GM21390 (cell line): ENCODE data around the gene TRAFD1.

Experiments used
- ATAC-seq: cut with Tn5 transposase; IDR thresholded peaks from one replicate; pipeline ENCODE4 v1.9.1; 2021; ENCODE audit not compliant: unreplicated experiment

Gene TRAFD1

GRCh38 chr12:112115259-112116045, 9.9 kb upstream of the TRAFD1 start:
- no peak for ATAC-seq

GRCh38 chr12:112116232-112117060, 8.9 kb upstream of the TRAFD1 start:
- peak; percentile 76 for ATAC-seq

DNA sequence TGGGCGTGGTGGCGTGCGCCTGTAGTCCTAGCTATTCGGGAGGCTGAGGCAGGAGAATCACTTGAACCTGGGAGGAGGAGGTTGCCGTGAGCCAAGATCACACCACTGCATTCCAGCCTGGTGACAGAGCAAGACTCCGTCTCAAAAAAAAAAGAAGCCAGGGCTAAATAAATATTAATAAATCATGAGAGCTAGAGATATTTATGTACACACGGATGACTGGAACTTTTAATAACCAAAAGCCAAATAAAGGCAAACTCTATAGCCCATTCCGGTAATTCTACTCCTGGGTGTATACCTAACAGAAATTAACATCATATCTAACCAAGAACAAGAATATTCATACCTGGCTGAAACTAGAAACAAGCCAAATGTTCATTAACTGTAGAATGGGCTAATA, 7.7 kb upstream of the TRAFD1 start:
- ATAC-seq, result no peak

DNA sequence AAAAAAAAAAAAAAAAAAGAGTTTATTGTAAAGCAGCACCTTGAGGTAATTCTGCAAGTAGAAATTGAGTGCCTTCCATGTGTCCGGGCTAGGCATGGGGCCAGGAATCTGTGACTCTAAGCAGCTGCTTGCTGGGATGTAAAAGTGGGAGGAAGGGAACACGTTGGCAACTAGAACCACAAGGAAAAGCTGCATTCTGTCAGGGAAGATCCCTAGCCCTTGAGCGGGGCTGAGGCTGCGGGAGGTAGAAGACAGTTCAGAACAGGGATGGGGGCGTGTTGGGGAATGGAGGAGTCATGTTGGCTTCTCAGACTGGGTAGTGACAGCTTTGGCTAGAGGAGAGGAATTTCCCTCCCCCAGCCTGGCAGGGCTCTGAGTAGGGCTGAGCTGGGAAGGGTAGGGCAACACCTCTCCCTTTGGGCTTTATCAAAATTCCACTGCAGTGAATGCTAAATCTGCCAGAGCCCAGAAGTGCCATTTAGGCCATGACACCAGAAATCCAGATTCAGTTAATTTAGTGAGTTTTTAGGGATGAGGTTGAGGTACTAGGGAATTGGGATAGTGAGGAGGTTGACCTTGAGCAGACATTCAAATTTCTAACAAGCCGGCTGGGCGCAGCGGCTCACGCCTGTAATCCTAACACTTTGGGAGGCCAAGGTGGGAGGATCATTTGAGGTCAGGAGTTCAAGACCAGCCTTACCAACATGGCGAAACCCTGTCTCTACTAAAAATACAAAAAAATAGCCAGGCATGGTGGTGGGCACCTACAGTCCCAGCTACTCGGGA, 3.4 kb upstream of the TRAFD1 start:
- ATAC-seq, result no peak

GRCh38 chr12:112122823-112123690, 2.3 kb upstream of the TRAFD1 start:
- no peak for ATAC-seq

- no peak for ATAC-seq
Observed at GRCh38 chr12:112124918-112125249, 476 bp upstream of the TRAFD1 start.

DNA sequence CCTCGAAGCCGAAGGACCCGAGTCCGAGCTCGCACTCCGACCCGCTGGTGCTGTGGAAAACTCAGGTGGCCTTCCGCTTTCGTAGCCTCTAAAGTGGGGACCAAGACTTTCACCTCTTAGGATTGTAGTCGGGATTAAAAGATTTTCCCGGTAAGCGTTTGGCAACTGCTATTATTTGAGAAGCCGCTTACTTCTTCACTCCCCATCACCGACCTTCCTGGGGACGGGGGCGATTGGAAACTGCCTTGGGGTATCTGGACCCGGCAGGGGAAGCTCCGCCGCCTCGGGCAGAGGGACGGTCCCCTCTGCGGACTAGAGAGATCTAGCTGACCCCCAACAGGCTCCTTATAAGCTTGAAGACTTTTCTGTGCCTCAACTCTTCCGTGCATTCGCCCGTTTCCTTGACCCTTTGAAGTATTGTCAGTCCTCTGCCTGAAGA, 659 bp downstream of the TRAFD1 start:
- ATAC-seq, result no peak

DNA sequence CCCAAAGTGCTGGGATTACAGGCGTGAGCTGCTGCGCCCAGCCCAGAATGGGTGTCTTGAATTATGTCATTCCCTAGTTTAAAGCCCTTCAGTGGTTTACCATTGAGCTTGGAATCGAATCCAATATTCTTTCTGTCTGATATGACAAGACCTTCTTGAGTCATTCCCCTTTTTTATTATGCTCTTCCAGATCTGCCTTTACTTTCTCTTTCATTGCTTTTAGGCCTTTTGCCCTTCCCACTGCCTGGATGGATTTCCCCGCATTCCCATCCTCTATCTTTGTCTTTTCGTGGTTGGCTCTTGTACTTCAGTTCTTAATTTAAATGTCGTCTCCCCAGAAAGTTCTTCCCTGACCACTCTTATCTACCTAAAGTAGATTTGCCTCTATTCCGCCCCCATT, 1.6 kb downstream of the TRAFD1 start:
- ATAC-seq, result no peak

DNA sequence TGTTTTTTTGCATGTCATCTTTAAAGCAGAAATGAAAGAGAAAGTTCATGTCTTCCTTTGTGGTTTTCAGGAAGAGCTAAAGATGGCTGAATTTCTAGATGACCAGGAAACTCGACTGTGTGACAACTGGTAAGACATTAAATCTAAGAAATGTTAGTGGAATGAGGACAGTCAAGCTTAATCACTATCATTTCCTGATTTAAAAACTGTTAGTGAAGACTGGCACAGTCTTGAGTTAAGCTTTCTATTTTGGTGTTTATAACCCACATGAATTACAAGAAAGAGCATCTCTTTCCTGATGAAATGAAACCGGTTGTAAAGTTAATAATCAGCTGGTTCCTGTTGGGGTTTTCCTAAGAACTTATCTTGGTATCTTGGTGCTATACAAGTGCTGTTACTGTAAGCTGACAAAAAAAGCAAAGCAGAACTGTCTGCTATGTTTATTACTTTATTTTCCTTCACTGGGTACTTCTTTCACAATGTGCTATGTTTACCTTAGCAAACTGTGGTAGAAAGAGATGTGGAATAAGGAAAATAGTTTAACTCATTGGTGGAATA, 5.2 kb downstream of the TRAFD1 start:
- ATAC-seq, result peak; percentile 51

GRCh38 chr12:112131686-112132085, 6.3 kb downstream of the TRAFD1 start:
- no peak for ATAC-seq

DNA sequence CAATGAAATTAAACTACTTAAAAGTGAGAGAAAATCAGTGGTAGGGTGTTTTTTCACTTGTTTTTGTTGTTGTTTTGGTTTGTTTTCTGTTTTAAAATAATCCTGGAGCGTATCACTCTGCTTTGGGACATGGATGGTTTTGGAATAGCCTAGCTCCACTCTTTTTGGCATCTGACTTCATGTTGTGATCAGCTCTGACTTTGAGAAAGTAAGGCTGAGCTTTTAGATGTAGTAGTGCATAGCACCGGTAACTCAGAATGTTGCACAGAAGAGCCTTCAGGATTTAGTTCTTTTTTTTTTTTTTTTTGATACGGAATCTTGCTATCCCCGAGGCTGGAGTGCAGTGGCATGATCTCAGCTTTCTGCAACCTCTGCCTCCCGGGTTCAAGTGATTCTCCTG, 8.1 kb downstream of the TRAFD1 start:
- ATAC-seq, result no peak

DNA sequence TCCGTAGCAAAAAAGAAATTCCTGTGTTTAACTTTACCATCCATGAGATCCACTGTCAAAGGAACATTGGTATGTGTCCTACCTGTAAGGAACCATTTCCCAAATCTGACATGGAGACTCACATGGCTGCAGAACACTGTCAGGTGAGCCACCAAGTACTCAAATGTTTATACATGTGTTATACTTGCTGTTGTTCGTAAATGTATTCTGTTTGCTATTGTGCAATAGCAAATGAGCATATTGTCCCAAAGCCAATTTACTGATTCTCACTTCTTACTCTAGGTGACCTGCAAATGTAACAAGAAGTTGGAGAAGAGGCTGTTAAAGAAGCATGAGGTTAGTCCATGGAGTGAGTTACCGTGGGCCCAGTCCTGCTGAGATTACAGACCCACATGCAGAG, 9.4 kb downstream of the TRAFD1 start:
- ATAC-seq, result no peak

- no peak for ATAC-seq
Observed at GRCh38 chr12:112140728-112141127, 15.4 kb downstream of the TRAFD1 start.

GRCh38 chr12:112146123-112146522, 20.8 kb downstream of the TRAFD1 start:
- no peak for ATAC-seq

- no peak for ATAC-seq
Observed at GRCh38 chr12:112148031-112148513, 22.7 kb downstream of the TRAFD1 start.

GRCh38 chr12:112149596-112149995, 24.2 kb downstream of the TRAFD1 start:
- no peak for ATAC-seq

DNA sequence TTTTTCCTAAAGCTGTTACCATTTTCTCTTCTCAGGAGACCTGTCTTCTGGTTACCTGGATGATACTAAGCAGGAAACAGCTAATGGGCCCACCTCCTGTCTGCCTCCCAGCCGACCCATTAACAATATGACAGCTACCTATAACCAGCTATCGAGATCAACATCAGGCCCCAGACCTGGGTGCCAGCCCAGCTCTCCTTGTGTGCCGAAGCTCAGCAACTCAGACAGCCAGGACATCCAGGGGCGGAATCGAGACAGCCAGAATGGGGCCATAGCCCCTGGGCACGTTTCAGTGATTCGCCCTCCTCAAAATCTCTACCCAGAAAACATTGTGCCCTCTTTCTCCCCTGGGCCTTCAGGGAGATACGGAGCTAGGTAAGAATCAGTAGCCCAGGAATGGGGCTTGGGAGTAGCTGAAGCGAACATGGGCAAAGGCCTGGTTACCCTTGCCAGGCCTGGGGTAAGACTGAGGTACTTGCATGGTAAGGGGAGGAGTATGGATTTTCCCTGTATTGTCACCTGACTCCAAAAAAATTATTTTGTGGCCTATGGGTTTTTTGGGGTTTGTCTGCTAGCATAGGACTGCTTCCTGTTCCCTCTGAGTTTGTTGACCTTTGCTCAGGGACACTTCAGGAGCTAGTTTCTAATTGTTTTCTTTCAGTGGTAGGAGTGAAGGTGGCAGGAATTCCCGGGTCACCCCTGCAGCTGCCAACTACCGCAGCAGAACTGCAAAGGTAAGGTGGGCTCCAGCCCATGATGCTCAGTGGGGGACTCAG, 26.6 kb downstream of the TRAFD1 start:
- ATAC-seq, result no peak

DNA sequence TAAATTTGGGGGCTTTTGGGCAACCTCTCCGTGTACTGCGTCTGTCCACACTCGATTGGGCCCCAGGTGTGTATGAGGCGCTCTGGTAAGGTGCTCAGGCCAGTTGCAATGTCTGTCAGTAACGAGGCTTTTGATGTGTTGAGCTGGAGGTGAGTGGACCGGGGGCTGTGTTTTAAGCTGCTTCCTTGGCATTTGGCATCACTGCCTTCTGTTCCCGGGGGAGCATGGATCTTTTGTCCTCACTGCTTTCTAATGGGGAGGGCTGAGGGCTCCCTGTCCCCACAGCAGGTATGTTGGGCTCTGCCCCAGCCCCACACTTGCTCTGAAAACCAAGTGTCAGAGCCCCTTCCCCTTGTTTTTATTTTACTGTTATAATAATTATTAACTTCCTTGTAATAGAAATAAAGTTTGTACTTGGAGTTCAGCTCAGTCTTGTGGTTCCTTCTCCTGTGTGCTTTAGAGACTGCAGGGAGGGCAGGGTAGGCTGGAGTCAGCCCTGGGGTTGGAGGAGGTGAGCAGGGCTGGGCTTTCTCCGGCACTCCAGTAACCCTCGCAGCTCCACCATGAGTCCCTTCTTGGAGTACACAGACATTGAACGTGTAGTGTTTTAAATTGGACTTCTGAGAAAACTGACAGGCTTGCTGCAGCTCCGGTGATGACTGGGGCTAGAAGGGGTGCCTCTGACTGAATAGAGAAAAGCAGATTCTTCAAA, 28.0 kb downstream of the TRAFD1 start:
- no peak for ATAC-seq

GRCh38 chr12:112153893-112154219, 28.5 kb downstream of the TRAFD1 start:
- no peak for ATAC-seq
